GM12872 (cell line): ENCODE data around the gene TSPEAR.

Experiments
- CTCF ChIP-seq: IDR thresholded peaks from 3 replicates; pipeline ENCODE4 v1.5.1; 2011; ENCODE audit warnings: low read depth, mild to moderate bottlenecking, low read length, moderate library complexity; ENCODE audit not compliant: insufficient read depth

TSPEAR gene

GRCh38 chr21:44756423-44757185 is 45.2 kb upstream of the TSPEAR start:
- no peak for TF ChIP-seq CTCF

- 0 out of 3 replicates have a peak, but pooled peaks have one; percentile 23 for TF ChIP-seq CTCF
Measured at GRCh38 chr21:44755227-44755626, 43.9 kb upstream of the TSPEAR start.

- no peak for TF ChIP-seq CTCF
Measured at GRCh38 chr21:44753357-44753756, 42.0 kb upstream of the TSPEAR start.

- no peak for TF ChIP-seq CTCF
Measured at GRCh38 chr21:44752671-44753235, 41.4 kb upstream of the TSPEAR start.

GRCh38 chr21:44751799-44752636 is 40.6 kb upstream of the TSPEAR start:
- TF ChIP-seq CTCF, result no peak

- TF ChIP-seq CTCF, result no peak
Measured at GRCh38 chr21:44751186-44751798, 39.9 kb upstream of the TSPEAR start.

GRCh38 chr21:44750675-44751025 is 39.3 kb upstream of the TSPEAR start:
- no peak for TF ChIP-seq CTCF
